Bone marrow (tissue), 2 donors: ENCODE measurements around the gene PRPF19.

ENCODE experiments used
- DNase-seq, 2 donors: peaks; one replicate each; lab custom pipeline; 2025; lab: John Stamatoyannopoulos, UW

The PRPF19 gene

DNA sequence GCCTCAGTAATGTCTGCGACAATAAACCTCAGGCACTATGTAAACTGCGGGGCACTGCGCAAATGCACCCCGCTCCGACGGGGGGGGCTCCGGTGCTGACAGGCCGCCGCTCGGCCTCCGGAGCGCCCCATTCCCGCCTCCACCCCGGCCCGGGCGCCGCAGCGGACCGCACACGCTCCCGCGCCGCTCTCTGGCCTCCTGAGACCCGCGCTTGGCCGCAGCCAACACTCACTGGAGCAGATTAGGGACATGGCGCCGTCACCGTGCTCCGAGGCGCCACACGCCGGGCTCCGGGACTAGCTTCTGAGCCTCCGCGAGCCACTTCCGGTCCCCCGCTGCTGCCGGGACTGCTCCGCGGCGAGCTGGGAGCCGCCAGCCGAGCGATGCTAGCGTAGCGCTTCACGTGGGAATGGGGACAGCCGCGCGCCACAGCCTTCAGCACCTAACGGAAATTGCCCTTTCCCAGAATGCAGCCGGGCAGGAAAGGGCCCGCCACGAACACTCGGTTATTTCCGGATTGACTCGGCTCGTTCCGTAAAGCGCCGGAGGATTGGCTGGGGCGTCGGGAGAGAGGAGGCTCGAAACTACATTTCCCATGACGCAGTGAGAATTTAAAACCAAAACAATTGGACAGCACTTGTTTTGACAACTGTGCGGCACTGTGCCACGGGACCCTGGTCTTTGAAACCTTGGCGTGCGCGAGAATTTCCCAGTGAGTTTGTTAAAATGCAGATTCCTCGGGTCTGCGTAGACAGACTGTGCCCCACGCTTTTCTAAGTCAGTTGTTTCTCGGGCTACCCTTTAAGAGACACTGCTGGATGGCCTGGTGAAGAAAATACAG, at the start of gene PRPF19:
TSS of gene PRPF19 (minus strand) at position 454 of the 841 bp plus-strand sequence. CDS start at position 251, 203 bp downstream.
- DNase-seq: peak; percentile 80 to 97

DNA sequence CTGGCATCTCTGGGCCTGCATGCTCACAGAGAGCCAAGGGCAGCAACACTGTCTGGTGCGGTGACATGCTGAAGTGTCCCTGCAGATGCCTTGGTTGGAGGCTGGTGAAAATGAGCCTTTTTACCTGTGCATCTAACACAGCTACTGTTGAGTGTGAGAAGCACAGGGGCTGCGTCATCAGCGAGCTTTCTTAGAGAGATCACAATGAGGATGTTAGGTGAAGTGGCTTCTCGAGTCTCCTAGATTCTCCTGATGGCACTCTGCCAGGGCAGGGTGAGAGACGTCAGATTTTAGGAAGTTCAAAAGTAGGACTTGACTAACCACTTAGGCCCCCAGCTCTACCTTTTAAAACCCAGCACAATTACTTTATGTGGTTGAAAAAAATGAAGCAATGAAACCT, 49.2 kb upstream of the PRPF19 start:
- no peak for DNase-seq

DNA sequence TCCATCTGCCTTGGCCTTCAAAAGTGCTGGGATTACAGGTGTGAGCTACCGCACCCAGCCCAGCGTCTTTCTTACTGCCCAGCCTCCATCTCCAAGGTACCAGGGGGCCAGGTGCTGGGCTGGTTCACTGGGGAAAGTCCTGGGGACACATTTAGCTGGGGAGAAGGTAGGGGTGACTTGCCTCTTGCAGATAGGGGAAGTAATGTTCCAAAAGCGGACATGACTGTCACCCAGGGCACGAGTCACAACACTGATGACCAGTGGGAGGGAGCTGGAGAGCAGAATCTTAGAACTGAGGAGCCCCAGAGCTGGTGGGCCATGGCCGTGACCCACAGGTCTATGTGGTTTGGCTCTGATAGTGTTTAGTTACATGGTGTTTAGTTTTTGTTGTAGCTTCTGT, 48.0 kb upstream of the PRPF19 start:
- DNase-seq: peak in 1 of 2 donors; percentile 19

DNA sequence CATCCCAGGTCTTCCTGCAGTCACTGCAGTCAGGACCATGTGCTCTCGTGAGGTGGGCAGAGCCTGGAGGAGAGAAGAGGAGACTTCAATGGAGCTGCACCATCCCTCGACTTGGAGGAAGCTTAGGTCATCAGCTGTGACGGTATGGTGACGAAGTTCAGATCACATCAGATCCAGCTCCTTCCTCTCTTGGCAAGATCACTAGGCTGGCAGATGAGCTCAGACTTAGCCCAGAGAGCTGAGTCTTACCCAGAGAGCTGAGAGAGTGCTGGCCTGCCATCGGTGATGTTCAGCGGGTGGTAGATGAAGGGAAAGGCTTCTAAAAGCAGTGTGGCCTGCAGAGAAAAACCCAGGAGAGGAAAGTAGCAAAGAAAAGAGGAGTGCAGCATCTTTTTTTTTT, 47.4 kb upstream of the PRPF19 start:
- DNase-seq: no peak

DNA sequence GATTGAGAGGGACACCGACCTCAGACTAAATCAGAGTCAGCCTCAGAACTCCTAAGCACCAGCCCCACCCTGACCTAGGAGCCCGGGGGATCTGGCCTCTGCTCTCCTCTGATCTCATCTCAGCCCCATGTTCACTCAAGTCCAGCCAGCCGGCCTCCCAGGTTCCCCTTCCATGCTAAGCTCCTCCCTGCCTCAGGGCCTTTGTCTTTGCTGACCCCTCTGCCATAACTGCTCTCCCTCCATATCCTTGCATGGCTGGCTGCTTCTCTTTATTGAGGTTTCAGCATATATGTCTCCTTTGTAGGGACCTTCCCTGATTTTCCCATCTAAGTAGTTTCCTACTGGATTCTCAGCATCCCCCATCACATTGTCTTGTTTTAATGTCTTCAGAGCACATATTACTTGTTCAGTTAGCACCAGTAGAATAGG, 46.4 kb upstream of the PRPF19 start:
- no peak for DNase-seq

DNA sequence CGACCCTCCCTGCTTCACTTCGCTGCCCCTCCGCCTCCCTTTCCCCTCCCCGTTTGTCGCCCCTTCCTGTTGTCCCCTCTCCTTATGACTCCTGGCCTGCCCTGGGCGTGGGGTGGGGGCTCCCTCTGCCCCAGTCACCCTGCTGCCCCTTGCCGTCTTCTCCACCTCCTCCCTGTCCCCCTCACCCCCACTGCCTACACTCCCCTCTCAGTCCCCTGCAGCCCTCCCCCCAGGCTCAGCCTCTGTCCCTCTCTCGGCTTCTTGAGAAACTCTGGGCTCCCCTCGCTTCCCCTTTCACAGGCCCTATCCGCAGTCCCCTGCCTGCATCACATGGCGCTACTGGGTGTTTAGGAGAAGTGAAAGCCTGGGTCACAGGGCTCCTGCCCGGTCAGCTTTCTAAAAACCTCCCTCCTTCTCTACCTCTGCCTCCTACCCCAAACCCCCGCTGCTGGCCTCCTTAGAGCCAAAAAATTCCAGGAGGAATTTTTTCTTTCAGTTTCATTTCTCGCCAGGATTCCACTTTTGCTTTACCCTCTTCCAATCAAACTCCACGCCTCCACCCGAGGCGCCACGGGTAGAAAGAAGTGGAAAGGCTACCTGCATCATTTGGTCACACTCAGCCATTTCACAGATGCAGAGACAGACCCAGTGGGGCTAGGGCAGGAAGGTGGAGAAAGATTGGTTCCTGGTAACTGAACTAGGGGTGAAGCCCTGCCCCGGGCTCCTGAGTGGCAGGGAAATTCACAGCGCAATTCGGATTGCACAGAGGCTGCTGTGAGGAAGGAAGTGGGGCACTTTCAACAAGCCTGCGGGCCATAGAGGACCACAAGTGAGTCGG, 45.7 kb upstream of the PRPF19 start, which contains the start of gene SLC15A3:
TSS of gene SLC15A3 (minus strand) at position 273 of the 838 bp plus-strand sequence. CDS start 625 bp downstream, outside the sequence.
- DNase-seq: peak; percentile 72 to 82

DNA sequence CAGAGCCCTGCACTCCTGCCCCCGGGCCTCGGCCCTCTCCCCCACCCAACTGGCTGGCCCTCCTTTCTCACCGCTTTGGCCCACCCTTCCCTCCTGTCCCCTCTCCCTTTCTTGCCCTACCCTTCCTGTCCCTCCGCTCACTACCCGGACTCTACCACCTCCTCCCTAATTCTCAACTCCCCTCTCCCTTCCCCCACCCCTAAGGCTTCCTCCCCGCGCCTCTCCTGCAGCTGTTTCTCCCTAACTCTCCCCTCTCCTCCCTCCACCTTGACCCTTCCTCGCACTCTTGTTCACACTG, 45.2 kb upstream of the PRPF19 start:
- peak in 1 of 2 donors; percentile 25 for DNase-seq

DNA sequence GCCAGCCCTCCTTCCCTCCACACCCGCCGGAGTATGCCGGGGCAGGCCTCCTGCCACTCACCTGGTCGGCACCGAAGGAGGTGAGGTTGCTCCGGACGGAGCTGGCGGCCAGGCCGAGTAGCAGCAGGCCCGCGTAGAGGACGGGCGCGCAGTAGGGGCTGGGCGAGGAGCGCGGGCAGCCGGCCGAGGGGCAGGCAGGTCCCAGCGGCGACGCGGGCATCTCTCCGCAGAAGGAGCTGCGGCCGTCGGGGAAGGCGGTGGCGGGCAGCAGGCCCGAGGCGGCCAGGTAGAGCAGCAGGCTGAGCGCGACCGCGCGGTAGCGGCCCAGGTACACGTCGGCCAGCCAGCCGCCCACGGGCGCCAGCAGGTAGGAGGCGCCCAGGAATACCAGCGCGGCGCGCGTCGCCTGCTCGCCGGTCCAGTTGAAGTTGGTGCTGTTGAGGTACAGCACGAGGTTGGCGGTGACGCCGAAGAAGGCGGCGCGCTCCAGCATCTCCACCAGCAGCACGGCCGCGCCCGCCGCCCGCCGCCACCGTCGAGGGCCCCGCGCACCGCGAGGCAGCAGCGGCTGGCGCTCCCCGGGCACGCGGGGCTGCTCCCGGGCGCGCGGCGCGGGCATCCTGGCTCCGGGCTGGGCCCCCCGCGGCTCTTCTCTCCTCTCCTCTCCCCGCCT, 44.7 kb upstream of the PRPF19 start:
- no peak for DNase-seq

DNA sequence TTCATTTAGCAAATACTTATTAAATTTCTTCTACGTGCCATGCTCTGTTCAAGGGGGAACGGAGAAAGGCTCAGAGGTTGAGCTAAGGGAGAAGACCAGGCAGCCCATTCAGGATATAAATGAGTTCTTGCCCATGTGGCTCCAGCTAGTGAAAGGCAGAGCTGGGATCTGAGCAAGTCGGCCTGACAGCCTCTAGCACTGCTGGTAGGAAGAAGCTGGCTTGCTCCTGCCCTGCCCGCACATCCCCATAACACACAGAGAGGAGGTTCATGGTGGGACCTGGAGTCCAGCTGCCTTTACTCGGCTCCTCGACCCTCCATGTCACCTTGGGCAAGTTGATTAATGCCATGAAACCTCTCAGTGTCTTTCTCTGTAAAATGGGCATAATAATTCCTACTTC, 43.6 kb upstream of the PRPF19 start:
- DNase-seq: no peak

DNA sequence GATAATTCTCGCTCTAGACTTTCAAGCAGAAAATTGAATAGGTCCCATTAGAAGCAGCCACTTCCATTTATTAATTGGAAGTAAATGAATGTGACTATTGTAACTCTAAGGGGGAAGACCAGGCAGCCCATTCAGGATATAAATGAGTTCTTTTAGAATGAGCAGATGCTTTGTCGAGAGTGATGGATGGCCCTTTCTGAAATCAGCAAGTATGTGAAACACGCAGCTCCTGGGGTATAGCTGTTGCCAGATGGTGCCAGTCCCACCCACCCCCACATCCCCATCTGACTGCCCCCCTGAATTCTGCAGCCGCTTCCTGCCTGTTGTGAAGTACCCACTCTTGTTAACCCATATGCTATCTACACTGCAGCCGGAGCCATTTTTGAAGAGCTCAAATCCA, 41.9 kb upstream of the PRPF19 start:
- DNase-seq: no peak

DNA sequence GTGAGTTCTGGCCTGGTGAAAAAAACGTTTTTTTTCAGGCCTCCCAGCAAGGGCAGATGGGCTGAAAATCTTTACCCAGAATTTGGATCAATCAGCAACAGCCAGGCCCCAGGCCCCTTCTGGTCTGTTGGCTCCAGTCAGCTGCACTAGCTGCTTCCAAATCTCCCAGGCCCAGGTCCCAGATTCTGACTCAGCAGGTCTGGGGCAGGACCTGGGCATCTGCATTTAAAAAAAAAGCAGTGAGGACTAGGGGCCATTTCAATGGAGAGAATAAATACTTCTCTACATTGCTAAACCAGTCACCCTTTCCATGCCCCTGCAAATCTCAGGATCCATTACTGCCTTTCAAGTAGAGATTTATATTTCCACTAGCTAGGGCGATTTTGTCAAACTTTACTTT, 41.3 kb upstream of the PRPF19 start:
- no peak for DNase-seq

DNA sequence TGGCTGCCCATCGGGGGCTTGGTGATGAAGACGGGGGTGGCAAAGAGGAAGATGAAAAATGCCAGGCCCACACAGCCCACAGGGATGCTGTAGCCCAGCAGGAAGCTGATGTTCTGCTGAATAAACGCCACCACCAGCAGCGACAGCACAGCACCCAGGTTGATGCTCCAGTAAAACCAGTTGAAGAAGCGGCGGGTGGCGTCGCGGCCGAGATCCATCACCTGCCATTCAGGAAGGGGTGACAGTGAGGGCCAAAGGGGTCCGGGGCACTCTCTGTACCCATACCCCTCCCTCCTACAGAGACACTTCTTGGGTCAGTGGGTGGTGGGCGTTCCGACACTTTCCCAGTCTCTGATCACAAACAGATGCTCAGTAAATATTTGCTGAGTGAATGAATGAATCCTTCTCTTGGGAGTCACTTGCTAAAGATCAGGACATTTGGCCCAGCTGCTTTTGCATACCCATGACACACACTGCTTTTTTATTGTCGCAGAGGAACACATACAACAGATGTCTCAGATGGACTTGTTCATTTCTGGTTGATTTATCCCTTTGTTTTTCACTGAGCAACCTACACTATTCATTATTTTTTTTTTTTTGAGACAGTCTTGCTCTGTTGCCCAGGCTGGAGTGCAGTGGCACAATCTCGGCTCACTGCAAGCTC, 40.3 kb upstream of the PRPF19 start:
- no peak for DNase-seq

DNA sequence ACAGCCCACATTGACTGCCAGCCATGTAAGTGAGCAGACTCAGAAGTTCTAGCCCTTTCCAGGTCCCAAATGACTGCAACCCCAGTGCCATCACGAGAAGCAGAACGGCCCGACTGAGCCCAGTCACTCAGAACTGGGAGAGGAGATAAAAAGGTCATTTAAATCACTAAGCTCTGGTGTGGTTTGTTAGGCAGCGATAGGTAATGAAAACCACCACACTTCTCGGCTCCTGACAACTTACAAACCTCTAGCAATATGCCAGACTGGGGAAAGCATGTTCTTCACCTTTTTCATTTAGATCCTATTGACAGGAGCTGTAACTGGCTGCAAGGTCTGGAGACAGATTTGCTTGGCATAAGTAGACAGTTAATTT, 38.9 kb upstream of the PRPF19 start:
- DNase-seq: no peak

DNA sequence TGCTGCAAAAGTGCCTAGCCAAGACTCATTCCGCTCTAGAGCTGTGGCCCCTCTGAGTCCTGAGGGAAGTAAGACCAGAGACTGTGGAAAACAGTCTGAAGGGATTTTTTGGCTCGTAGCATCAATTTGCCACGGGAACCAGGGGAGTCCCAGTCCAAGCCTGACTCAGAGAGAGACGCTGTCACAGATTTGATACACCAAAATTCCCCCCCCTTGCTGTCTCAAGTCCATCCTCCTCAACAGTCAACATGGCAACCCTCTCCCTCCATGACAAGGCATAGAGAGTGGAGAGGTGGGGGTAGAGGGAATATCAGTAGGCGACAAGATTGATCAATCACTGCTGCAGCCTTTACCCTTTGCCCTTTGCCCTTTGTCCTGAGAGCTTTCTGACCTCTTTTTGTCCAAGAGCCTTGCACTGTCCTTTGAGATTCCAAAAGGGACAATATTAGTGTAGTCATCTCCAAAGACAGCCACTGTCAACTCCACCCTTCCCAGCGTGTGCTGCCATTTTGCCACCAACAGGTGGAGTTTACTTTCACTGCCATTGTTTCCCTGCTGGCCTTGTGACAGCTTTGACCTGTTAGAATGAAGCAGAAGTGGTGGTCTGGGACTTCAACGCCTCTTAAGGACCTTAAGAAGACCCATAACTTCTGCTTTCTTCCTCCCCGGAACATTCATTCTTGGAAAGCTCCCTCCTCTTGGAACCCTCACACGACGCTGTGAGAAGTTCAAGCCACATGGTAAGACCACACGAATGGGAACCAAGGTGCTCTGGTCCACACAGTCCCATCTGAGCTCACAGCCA, 38.3 kb upstream of the PRPF19 start:
- no peak for DNase-seq

DNA sequence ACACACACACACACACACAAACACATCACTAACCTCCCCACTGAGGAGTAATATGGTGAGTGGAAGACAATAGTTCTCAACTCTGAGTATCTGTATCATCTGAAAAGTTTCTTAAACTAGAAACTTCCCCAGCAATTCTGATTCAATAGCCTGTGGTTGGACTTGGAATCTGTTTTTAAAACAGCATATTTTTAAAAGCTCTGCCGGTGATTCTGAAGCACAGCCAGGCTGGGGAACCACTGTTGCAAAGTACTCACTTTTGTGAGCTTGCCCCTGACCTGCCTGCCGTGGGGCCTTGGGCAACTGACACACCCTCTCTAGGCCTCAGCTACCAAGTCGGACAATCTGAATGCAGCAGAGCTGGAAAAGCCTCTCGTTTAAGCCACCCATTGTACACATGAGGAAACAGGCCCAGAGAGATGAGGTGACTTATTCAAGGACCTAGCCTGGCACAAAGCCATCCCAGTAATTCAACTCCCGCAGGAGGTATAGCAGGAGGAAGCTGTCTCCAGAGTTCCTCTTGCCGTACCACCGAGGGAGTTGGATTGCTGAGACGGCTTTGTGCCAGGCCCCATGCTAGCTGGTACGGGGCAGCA, 36.7 kb upstream of the PRPF19 start:
- DNase-seq: no peak

DNA sequence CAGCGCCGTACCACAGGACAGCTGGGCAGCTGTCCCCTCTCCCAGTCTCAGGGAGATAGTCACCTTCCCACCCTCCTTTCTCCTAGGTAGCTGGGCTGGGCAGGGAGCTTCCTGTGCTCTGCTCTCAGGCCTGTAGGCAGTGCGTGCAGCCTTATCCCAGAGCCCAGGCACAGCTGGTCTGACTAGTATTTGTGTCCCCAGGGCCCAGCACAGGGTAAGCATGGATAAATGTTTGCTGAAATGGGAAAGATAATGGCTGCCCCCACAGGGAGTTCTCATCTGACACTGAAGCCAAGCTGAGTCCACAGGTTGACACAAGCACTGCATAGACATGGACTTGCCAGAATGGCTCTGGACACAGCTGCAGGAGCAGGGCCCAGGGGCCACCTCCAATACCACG, 35.8 kb upstream of the PRPF19 start:
- no peak for DNase-seq

DNA sequence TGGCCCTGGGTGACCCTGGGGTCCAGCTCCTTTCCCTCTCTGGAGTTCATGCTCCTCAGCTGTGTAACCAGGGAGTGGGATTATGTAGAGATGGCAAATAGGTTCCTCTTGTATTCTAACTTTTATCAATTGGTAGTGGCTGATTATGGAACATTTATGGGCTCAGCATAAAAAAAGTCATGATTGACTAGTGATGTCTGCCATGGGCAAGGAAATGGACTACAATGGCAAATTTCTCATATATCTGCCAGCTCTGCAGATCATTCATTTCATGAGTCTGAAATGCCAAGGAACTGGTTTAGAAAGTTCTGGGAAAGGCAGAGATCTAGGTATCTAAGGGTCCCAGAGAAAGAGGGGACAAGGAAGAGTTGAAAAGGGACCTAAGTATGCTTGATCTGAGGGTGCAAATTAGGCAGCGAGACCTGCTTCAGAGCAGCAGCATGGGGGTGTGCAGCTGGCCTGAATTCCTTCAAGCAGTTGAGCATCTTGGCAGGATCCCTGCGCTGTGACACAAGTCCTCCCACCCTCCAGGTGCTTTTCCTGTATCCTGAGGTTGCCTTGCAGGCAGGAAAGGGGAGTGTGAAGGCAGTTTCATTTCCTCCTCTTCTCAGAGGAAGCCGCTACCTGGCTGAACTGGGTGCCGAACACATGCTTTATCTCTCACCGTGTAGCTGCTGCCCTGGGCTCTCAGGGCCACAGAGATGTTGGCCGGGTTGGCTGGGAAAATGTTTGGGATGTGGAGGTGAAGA, 35.2 kb upstream of the PRPF19 start:
- no peak for DNase-seq

DNA sequence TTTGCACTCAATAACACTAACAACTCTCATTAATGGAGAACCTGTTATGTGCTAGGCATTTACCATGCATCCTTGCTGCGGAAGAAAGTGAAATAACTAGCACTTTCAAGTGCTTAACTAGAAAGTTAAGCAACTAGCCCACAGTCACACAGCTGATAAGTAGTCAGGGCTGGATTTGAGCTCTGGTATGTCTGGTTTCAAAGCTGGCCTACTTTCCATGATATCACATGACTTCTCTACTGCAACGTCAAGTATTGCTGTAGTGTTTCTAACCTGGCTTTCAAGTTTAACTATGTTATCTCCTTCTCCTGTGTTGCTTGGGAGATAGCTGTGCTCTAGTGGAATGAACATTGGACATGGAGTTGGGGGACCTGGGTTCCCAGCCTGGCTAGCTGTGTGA, 33.5 kb upstream of the PRPF19 start:
- no peak for DNase-seq

DNA sequence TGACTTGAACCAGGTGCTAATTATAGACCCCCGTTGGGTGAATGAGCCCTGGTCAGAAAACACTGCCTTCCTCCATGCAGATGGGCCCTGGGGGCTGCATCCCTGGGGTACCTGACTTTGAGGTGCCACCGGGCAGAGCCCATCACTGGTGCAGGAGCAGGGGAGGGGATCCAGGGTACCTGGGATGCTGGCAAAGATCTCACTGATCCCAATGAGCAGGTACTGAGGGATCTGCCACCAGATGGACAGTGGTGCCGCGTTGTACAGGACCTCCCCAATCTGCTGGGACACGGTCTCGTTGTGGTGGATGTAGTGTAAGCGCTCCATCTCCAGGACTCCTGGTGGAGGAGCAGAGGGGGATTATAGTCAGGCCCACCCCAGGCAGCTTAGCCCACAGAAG, 32.9 kb upstream of the PRPF19 start:
- no peak for DNase-seq

DNA sequence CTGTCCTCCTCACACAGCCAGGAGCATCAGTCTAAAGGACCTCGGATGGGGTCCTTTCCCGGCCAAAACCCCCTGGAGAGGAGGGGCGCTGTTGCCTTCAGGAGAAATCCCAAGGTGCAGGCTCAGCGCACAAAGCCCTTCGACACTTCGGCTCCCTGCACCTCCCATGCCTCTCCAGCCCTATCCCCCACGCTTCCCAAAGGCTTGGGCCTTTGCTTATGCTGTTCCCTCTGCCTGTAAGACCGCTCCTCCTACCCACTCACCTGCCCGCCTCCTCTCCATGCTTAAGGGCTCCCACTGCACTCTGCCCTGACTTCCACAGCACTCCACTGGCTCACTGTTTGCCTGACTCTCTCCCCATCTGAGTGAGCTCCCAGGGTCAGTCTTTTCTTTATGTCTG, 32.1 kb upstream of the PRPF19 start:
- DNase-seq: no peak
